ENCODE measurements around the gene FST.

- no peak for TF ChIP-seq TAF1 (IDR thresholded peaks at IDR 0.05; ENCODE audit: borderline replicate concordance, insufficient read depth, low read length)
- TF ChIP-seq POLR2AphosphoS5 (IDR thresholded peaks at IDR 0.05; ENCODE audit: low read depth, low read length): no peak
Observed at GRCh38 chr5:53476531-53477480, 3.6 kb upstream of the FST start.
